Measurements from ENCODE around the gene PLA2G3. TPM values are rescaled to one million over a fixed set of nuclear protein-coding genes. Genes with fewer than 3 reads are reported as not detected.

PLA2G3 gene
- total RNA-seq, 4 donors from 2014 or later: not detected

GRCh38 chr22:31086703-31087330 lies 53.5 kb downstream of the PLA2G3 start:
- peaks cover 0 to 41% (median 0%) of the 10 kb centered on the region in 3 donors for H3K36me3 ChIP-seq
- peak overlapping the region in 3 of 4 donors; percentile 2 to 94 (median 38) for H3K27ac ChIP-seq

GRCh38 chr22:31085928-31086327 lies 54.4 kb downstream of the PLA2G3 start:
- Histone ChIP-seq H3K27ac (peak overlapping the region; percentile 85 to 94 (median 93)), H3K27me3 (no peaks in the 10 kb centered on the region), H3K4me1 (peaks cover 4 to 63% (median 15%) of the 10 kb centered on the region in 4 donors), H3K9me3 (no peaks in the 10 kb centered on the region), H3K36me3 (peaks cover 0 to 33% (median 0%) of the 10 kb centered on the region in 3 donors), H3K4me3 (peak overlapping the region in 1 of 4 donors; percentile 85)
- no peak for DNase-seq
- TF ChIP-seq POLR2A (IDR thresholded peaks at IDR 0.05): no peak
- no peak for TF ChIP-seq CTCF (IDR thresholded peaks at IDR 0.05)

More at GRCh38 chr22:31086703-31087330, 53.5 kb downstream of the PLA2G3 start:
- Histone ChIP-seq H3K4me1 (peaks cover 4 to 57% (median 15%) of the 10 kb centered on the region in 4 donors), H3K27me3 (no peaks in the 10 kb centered on the region), H3K9me3 (no peaks in the 10 kb centered on the region), H3K4me3 (no peak overlapping the region)
- DNase-seq: no peak
- TF ChIP-seq POLR2A (IDR thresholded peaks at IDR 0.05): no peak
- TF ChIP-seq CTCF (IDR thresholded peaks at IDR 0.05): no peak

GRCh38 chr22:31085493-31085824 lies 54.8 kb downstream of the PLA2G3 start:
- Histone ChIP-seq H3K9me3 (no peaks in the 10 kb centered on the region), H3K27me3 (no peaks in the 10 kb centered on the region), H3K4me3 (peak overlapping the region; percentile 59 to 85 (median 71)), H3K36me3 (peaks cover 0 to 28% (median 0%) of the 10 kb centered on the region in 3 donors), H3K4me1 (peaks cover 4 to 66% (median 15%) of the 10 kb centered on the region in 4 donors), H3K27ac (peak overlapping the region; percentile 85 to 94 (median 93))
- DNase-seq: no peak
- no peak for TF ChIP-seq POLR2A (IDR thresholded peaks at IDR 0.05)
- no peak for TF ChIP-seq CTCF (IDR thresholded peaks at IDR 0.05)

GRCh38 chr22:31084811-31085492 lies 55.4 kb downstream of the PLA2G3 start:
- DNase-seq: peak; percentile 90 to 95 (median 90)
- Histone ChIP-seq H3K27ac (peak overlapping the region; percentile 85 to 94 (median 93)), H3K36me3 (peaks cover 0 to 25% (median 0%) of the 10 kb centered on the region in 3 donors), H3K27me3 (no peaks in the 10 kb centered on the region), H3K4me1 (peaks cover 4 to 68% (median 13%) of the 10 kb centered on the region in 4 donors), H3K9me3 (no peaks in the 10 kb centered on the region), H3K4me3 (peak overlapping the region; percentile 59 to 85 (median 71))
- TF ChIP-seq CTCF (IDR thresholded peaks at IDR 0.05) (peak; percentile 70 to 91 (median 86)), POLR2A (IDR thresholded peaks at IDR 0.05) (peak; percentile 37 to 62)

Small RNA genes within 50 kb of the gene (small RNA-seq; reads per million reads assigned to genes)
- 0.53 to 1.2 reads per million in 2 donors for gene MIR3928

Other genes with a start within 250 kb of the PLA2G3 start
- gene MORC2, start 171.7 kb downstream of the PLA2G3 start, total RNA-seq: 10 to 100 TPM; 23.5 to 39.6 (median 29.5) TPM
- 100 to 1,000 TPM in 3 of 4 donors, 10 to 100 TPM in 1; 97.6 to 135 (median 109) TPM for gene TUG1, start 171.2 kb downstream of the PLA2G3 start, total RNA-seq
- 100 to 1,000 TPM in 1 of 4 donors, 10 to 100 TPM in 3; 23.1 to 124 (median 75.9) TPM for gene SMTN, start 59.2 kb downstream of the PLA2G3 start, total RNA-seq
- gene SELENOM, start 32.9 kb downstream of the PLA2G3 start, total RNA-seq: 10 to 100 TPM; 31.4 to 89.1 (median 43.7) TPM
- gene INPP5J, start 17.5 kb downstream of the PLA2G3 start, total RNA-seq: 100 to 1,000 TPM in 3 of 4 donors, 10 to 100 TPM in 1; 18.2 to 203 (median 156) TPM
- gene RNF185, start 19.7 kb upstream of the PLA2G3 start, total RNA-seq: 10 to 100 TPM; 34.7 to 45.9 (median 41.7) TPM
- gene LIMK2, start 71.8 kb upstream of the PLA2G3 start, total RNA-seq: 100 to 1,000 TPM; 106 to 256 (median 139) TPM
- gene PIK3IP1, start 152.0 kb upstream of the PLA2G3 start, total RNA-seq: 10 to 100 TPM; 23.7 to 60.2 (median 30.7) TPM
- 10 to 100 TPM; 12.4 to 28.3 (median 21.2) TPM for gene PATZ1, start 205.8 kb upstream of the PLA2G3 start, total RNA-seq